Activated T-cell treated with anti-CD3 and anti-CD28 coated beads, Interleukin-2, amount 50 U/mL, for 4 hours (primary cell): Measurements from ENCODE around the gene OR4M2. TPM values are rescaled to one million over a fixed set of nuclear protein-coding genes. Genes with fewer than 3 reads are reported as not detected.
"Not testable (repeated sequence)": the region's sequence is repeated elsewhere in the genome, so short reads cannot be mapped to it uniquely, and the experiment has no call there.

ENCODE experiments used
- ATAC-seq, 2 donors: fragments of 200-7000 bp; cut with Tn5 transposase; one replicate each; pipeline ENCODE4 v1.10.0; 2021
- DNase-seq: peaks from one replicate; pipeline ENCODE4 v3.0.0-alpha.2; 2020
- H3K27me3 Mint-ChIP-seq: one replicate; pipeline ENCODE4 v1.8.0; 2021; ENCODE audit warnings: low read depth, mixed read lengths
- H3K36me3 Mint-ChIP-seq: one replicate; pipeline ENCODE4 v1.8.0; 2022; ENCODE audit warnings: mixed read lengths; ENCODE audit not compliant: insufficient read depth
- H3K4me1 Mint-ChIP-seq: one replicate; pipeline ENCODE4 v1.8.0; 2021; ENCODE audit warnings: low read depth, mixed read lengths
- H3K4me3 Mint-ChIP-seq: one replicate; pipeline ENCODE4 v1.8.0; 2021; ENCODE audit warnings: mild to moderate bottlenecking, moderate library complexity, mixed read lengths
- H3K9me3 Mint-ChIP-seq: one replicate; pipeline ENCODE4 v1.8.0; 2021; ENCODE audit warnings: mixed read lengths
- total RNA-seq, 3 donors: library from RNA; stranded (reverse); gene quantifications; one replicate each; pipeline ENCODE4 v1.2.1, GENCODE V29; 2021

OR4M2 gene, protein sequence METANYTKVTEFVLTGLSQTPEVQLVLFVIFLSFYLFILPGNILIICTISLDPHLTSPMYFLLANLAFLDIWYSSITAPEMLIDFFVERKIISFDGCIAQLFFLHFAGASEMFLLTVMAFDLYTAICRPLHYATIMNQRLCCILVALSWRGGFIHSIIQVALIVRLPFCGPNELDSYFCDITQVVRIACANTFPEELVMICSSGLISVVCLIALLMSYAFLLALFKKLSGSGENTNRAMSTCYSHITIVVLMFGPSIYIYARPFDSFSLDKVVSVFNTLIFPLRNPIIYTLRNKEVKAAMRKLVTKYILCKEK
- total RNA-seq, result not detected

DNA sequence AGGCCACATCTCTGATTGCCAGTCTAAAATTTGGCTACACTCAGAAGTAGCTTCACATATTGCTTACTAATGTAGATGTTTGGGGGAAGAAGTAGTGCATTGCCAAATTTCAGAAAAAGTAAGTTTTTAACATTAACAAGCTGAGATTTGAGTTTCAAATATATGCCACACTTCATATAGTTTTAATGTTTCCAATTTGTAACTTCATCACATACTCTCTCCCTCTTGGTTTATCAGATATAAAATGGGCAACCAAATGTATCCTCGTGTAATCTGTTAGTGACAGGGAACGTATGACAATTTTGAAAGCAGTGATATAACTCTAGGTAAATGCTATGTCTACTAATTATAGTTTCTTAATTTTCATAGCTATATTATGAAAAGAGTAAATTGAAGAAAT, at the start of gene OR4M2:
TSS of gene OR4M2 (plus strand) at position 301 of the 400 bp plus-strand sequence. CDS start at position 399, 98 bp downstream.
- H3K4me3 Mint-ChIP-seq, result not testable (repeated sequence)

DNA sequence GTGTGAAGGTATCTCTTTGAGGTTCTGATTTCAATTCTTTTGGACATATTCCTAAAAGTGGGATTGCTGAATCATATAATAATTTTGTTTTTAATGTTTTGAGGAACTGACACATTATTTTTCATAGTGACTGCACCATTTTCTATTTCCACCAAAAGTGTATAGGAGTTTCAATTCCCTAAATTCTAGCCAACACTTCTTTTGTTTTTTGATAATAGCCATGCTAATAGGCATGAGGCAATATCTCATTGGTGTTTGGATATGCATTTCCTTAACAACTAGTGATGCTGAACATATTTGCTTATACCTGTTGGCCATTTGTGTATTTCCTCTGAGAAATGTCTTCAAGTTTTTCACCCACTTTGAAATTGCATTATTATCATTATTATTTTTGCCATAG, 11.1 kb upstream of the OR4M2 start:
- H3K27me3 Mint-ChIP-seq, H3K4me1 Mint-ChIP-seq, H3K36me3 Mint-ChIP-seq, H3K4me3 Mint-ChIP-seq, ATAC-seq, H3K9me3 Mint-ChIP-seq, DNase-seq: not testable (repeated sequence)

More for the DNA sequence above, at the start of gene OR4M2:
- H3K36me3 Mint-ChIP-seq, ATAC-seq, H3K4me1 Mint-ChIP-seq, DNase-seq, H3K27me3 Mint-ChIP-seq, H3K9me3 Mint-ChIP-seq: not testable (repeated sequence)

GRCh38 chr15:22081386-22081785, 1.1 kb downstream of the OR4M2 start:
- not testable (repeated sequence) for ATAC-seq, H3K9me3 Mint-ChIP-seq, H3K36me3 Mint-ChIP-seq, H3K27me3 Mint-ChIP-seq, H3K4me1 Mint-ChIP-seq, H3K4me3 Mint-ChIP-seq, DNase-seq

DNA sequence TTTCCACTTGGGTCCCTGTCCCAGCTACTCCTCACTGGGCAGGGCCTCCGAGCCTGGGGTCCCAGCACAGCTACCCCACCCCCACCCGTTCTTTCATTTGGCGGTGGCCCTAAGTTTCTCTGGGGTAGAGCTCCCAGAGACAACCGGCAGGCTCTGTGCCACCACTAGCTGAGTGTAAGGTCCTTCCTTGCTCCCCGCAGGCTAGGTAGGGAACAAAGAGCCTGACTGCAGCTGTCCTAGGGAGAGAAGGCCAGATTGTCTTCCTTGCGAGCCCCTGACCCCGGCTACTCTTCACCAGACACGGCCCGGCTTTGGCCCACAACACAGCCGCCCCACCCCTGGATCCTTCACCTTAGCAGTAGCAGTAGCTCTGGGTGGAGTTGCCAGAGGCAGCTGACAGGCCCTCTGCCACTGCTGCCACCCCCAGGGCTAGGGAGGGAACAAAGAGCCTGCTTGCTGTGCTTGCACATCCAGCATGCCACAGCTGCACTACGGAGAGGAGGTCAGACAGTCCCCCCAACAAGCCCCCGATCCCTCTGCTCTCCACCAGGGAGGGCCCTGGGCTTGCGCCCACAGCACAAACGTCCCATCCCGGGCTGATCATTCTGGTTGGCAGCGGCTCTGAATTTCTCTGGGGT, 18.4 kb downstream of the OR4M2 start:
- not testable (repeated sequence) for H3K4me3 Mint-ChIP-seq, H3K36me3 Mint-ChIP-seq, H3K4me1 Mint-ChIP-seq, H3K27me3 Mint-ChIP-seq, H3K9me3 Mint-ChIP-seq, DNase-seq
- peak; percentile 71 to 78 for ATAC-seq

GRCh38 chr15:22099289-22099891, 19.1 kb downstream of the OR4M2 start:
- not testable (repeated sequence) for H3K27me3 Mint-ChIP-seq, H3K9me3 Mint-ChIP-seq, H3K36me3 Mint-ChIP-seq, DNase-seq, H3K4me3 Mint-ChIP-seq, H3K4me1 Mint-ChIP-seq
- peak; percentile 90 to 94 for ATAC-seq

- not testable (repeated sequence) for H3K9me3 Mint-ChIP-seq
Measured at GRCh38 chr15:22122033-22122432, 41.7 kb downstream of the OR4M2 start.

More at GRCh38 chr15:22122033-22122432, 41.7 kb downstream of the OR4M2 start:
- H3K27me3 Mint-ChIP-seq, ATAC-seq, H3K36me3 Mint-ChIP-seq, H3K4me1 Mint-ChIP-seq, DNase-seq, H3K4me3 Mint-ChIP-seq: not testable (repeated sequence)

Other genes with a start within 250 kb of the OR4M2 start
- gene POTEB, start 202.8 kb upstream of the OR4M2 start, total RNA-seq, result not detected